Bronchial epithelial cell (primary cell): ENCODE measurements around the gene ORAI1. TPM values are rescaled to one million over a fixed set of nuclear protein-coding genes. Genes with fewer than 3 reads are reported as not detected.

ENCODE experiments used
- DNase-seq: peaks from one replicate; pipeline ENCODE4 v3.0.0-alpha.2; 2010; ENCODE audit warnings: low read depth
- FAIRE-seq: peaks from 2 replicates; lab custom pipeline; 2011; peaks lifted over from hg19 to GRCh38; lab: Jason Lieb, UNC
- H3K27me3 ChIP-seq: 2 replicates; pipeline ENCODE4 v1.5.1; 2011; ENCODE audit warnings: low read length; ENCODE audit not compliant: control insufficient read depth, insufficient read depth
- H3K36me3 ChIP-seq: 2 replicates; pipeline ENCODE4 v1.5.1; 2011; ENCODE audit warnings: low read length; ENCODE audit not compliant: control insufficient read depth, insufficient read depth
- H3K4me3 ChIP-seq: 2 replicates; pipeline ENCODE4 v1.5.1; 2011; ENCODE audit warnings: mild to moderate bottlenecking, low read depth, low read length, control low read depth
- total RNA-seq: library from RNA; depleted of rRNA; stranded (reverse); fragments of >200 nt; gene quantifications from 2 replicates; pipeline ENCODE4 v1.2.1, GENCODE V29; 2014
- TF ChIP-seq, protein P1 (sequence below): IDR thresholded peaks from 2 replicates; pipeline ENCODE4 v1.5.1; 2011; ENCODE audit warnings: mild to moderate bottlenecking, moderate library complexity, low read length, control low read depth, inconsistent platforms; ENCODE audit not compliant: insufficient read depth, severe bottlenecking

ORAI1 gene
- total RNA-seq, 1 donor from 2014 or later = 8.7 TPM

DNA sequence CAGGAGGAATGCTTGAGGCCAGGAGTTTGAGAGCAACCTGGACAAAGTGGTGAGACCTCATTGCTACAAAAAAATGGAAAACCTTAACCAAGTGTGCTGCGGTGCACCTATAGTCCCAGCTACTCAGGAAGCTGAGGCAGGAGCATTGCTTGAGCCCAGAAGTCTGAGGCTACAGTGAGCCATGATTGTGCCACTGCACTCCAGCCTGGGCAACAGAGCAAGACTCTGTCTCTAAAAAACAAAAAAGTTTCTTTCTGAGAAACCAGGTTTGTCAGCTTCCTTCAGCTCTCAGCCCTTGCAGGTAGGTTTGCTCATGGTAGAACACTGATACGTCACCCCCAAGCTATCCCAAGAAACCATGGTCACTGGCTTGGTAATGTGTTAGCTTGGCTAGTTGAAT, 63.1 kb downstream of the ORAI1 start:
- TF ChIP-seq, protein P1, sequence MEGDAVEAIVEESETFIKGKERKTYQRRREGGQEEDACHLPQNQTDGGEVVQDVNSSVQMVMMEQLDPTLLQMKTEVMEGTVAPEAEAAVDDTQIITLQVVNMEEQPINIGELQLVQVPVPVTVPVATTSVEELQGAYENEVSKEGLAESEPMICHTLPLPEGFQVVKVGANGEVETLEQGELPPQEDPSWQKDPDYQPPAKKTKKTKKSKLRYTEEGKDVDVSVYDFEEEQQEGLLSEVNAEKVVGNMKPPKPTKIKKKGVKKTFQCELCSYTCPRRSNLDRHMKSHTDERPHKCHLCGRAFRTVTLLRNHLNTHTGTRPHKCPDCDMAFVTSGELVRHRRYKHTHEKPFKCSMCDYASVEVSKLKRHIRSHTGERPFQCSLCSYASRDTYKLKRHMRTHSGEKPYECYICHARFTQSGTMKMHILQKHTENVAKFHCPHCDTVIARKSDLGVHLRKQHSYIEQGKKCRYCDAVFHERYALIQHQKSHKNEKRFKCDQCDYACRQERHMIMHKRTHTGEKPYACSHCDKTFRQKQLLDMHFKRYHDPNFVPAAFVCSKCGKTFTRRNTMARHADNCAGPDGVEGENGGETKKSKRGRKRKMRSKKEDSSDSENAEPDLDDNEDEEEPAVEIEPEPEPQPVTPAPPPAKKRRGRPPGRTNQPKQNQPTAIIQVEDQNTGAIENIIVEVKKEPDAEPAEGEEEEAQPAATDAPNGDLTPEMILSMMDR = no peak
- H3K36me3 ChIP-seq = no peaks in the 10 kb centered on the region
- FAIRE-seq (no peak), DNase-seq (no peak)
- H3K4me3 ChIP-seq = no peak overlapping the region
- H3K27me3 ChIP-seq = no peaks in the 10 kb centered on the region

Other genes with a start within 250 kb of the ORAI1 start
- 49.5 and 144 TPM in 2 replicates for gene RNF34, start 226.4 kb upstream of the ORAI1 start, total RNA-seq
- 14.2 and 18.7 TPM in 2 replicates for gene KDM2B, start 45.5 kb upstream of the ORAI1 start, total RNA-seq
- gene MORN3, start 43.1 kb downstream of the ORAI1 start, total RNA-seq = 0.79 and 1.7 TPM in 2 replicates
- 4.7 and 9.7 TPM in 2 replicates for gene TMEM120B, start 86.2 kb downstream of the ORAI1 start, total RNA-seq
- 15.5 and 27.7 TPM in 2 replicates for gene RHOF, start 167.2 kb downstream of the ORAI1 start, total RNA-seq
- gene SETD1B, start 177.5 kb downstream of the ORAI1 start, total RNA-seq = 1.8 and 2.2 TPM in 2 replicates
- gene HPD, start 232.3 kb downstream of the ORAI1 start, total RNA-seq = 0.79 TPM in 1 of 2 replicates, not detected in the other